NCI-H2107 treated with DMSO at 0.1 percent for 48 hours (cell line): Measurements from ENCODE around the gene OR2H1.

ENCODE experiments used
- DNase-seq: peaks from one replicate; lab custom pipeline; 2025; ENCODE audit not compliant: unreplicated experiment; lab: John Stamatoyannopoulos, UW

The OR2H1 gene

GRCh38 chr6:29509711-29510110 is 52.8 kb downstream of the OR2H1 start:
- DNase-seq: no peak

GRCh38 chr6:29510202-29510601 is 53.2 kb downstream of the OR2H1 start:
- no peak for DNase-seq

GRCh38 chr6:29510746-29511300 is 53.9 kb downstream of the OR2H1 start:
- no peak for DNase-seq
